Esophagus muscularis mucosa (tissue), 4 donors: ENCODE measurements around the gene SEPTIN10.

ENCODE experiments used
- CTCF ChIP-seq, 3 experiments: fragments of 200-600 bp in 2 of 3; fragments of 450-650 bp in 1 of 3; sonication (generic) in 2 of 3; IDR thresholded peaks; one replicate each; pipeline ENCODE4 v1.5.1; 2017 to 2019; ENCODE audit warnings: antibody characterized with exemption in 3 of 3, mild to moderate bottlenecking in 2 of 3, moderate library complexity in 1 of 3
- EP300 ChIP-seq: sonication (generic); formaldehyde crosslinking; IDR thresholded peaks from one replicate; pipeline ENCODE4 v1.6.1; 2017; ENCODE audit warnings: antibody characterized with exemption
- POLR2A ChIP-seq: fragments of 450-650 bp; IDR thresholded peaks from one replicate; pipeline ENCODE4 v1.6.1; 2017; ENCODE audit warnings: antibody characterized with exemption, moderate library complexity, mild to moderate bottlenecking, low read depth
- POLR2AphosphoS5 ChIP-seq, 2 donors: sonication (generic); formaldehyde crosslinking; IDR thresholded peaks; one replicate each; pipeline ENCODE4 v1.6.1; 2017; ENCODE audit warnings: antibody characterized with exemption in 2 of 2

- TF ChIP-seq CTCF (IDR thresholded peaks at IDR 0.05) (no peak), POLR2AphosphoS5 (IDR thresholded peaks at IDR 0.05) (no peak), EP300 (no peak), POLR2A (no peak)
Measured at GRCh38 chr2:109511168-109511567, 102.6 kb downstream of the SEPTIN10 start.
